Transverse colon (tissue), 4 donors: Measurements from ENCODE around the gene RBCK1. TPM values are rescaled to one million over a fixed set of nuclear protein-coding genes. Genes with fewer than 3 reads are reported as not detected.

Experiments used
- DNase-seq: peaks from one replicate; pipeline ENCODE4 v3.0.0-alpha.2; 2019
- H3K27ac ChIP-seq, 4 donors: fragments of 200-600 bp; sonication (generic); 2 replicates each; pipeline ENCODE4 v1.5.1; 2016 to 2018; ENCODE audit warnings: inconsistent platforms in 4 of 4
- H3K27me3 ChIP-seq: fragments of 200-600 bp; sonication (generic); 2 replicates; pipeline ENCODE4 v1.5.1; 2017; ENCODE audit warnings: inconsistent platforms
- H3K36me3 ChIP-seq, 4 donors: fragments of 200-600 bp; sonication (generic); 2 replicates each; pipeline ENCODE4 v1.5.1; 2017 to 2019; ENCODE audit warnings: inconsistent platforms in 4 of 4
- H3K4me1 ChIP-seq, 4 donors: fragments of 200-600 bp; sonication (generic); 2 replicates each; pipeline ENCODE4 v1.5.1; 2017 to 2020; ENCODE audit warnings: inconsistent platforms in 4 of 4
- H3K4me3 ChIP-seq, 4 donors: fragments of 200-600 bp; sonication (generic); 1 replicate in 1 of 4; 2 replicates in 3 of 4; pipeline versions ENCODE4 v1.5.1 to v1.6.1; 2017 to 2019; ENCODE audit warnings: inconsistent platforms in 4 of 4
- H3K9me3 ChIP-seq, 2 donors: fragments of 200-600 bp; sonication (generic); 2 replicates each; pipeline ENCODE4 v1.5.1; 2017 to 2019; ENCODE audit warnings: inconsistent platforms in 2 of 2
- EP300 ChIP-seq: sonication (generic); formaldehyde crosslinking; IDR thresholded peaks from one replicate; pipeline ENCODE4 v1.6.1; 2017; ENCODE audit warnings: antibody characterized with exemption, low read depth
- POLR2A ChIP-seq: fragments of 450-650 bp; IDR thresholded peaks from one replicate; pipeline ENCODE4 v1.6.1; 2016; ENCODE audit warnings: antibody characterized with exemption, mild to moderate bottlenecking, moderate library complexity
- POLR2AphosphoS5 ChIP-seq, 3 donors: sonication (generic); formaldehyde crosslinking; IDR thresholded peaks; one replicate each; pipeline ENCODE4 v1.6.1; 2016; ENCODE audit warnings: antibody characterized with exemption in 3 of 3
- WGBS, 2 donors: methylation state at CpG; one replicate each; pipeline ENCODE4 v1.1.5; 2018; ENCODE audit warnings: low coverage in 1 of 2; 5-methylcytosine and 5-hydroxymethylcytosine counted together
- in situ Hi-C, 4 donors: fragments of 200-750 bp; cut with MboI; loops; one replicate each; pipeline versions ENCODE4 v1.15.0 to v1.15.1; 2017; ENCODE audit warnings: low sequenced_read_pairs in 3 of 4, low pct_ligation_motif_present in 1 of 4, low pct_unique_long_range_greater_than_20kb in 1 of 4
- intact Hi-C: fragments of 100-400 bp; cut with DNase I; formaldehyde crosslinking; loops from one replicate; pipeline ENCODE4 v1.15.1; 2023; ENCODE audit warnings: low total_unique reads
- total RNA-seq, 4 donors: library from RNA; depleted of rRNA; stranded (reverse); fragments of >200 nt; gene quantifications; one replicate each; pipeline ENCODE4 v1.1.0, GENCODE V29; 2016
- TF ChIP-seq, protein P1 (sequence below), 5 experiments: fragments of 200-600 bp in 3 of 5; fragments of 450-650 bp in 2 of 5; sonication (generic) in 3 of 5; IDR thresholded peaks; 1 replicate in 2 of 5; 2 replicates in 3 of 5; pipeline ENCODE4 v1.5.1; 2016 to 2017; ENCODE audit warnings: antibody characterized with exemption in 5 of 5, inconsistent platforms in 3 of 5, mild to moderate bottlenecking in 2 of 5, moderate library complexity in 1 of 5

Gene RBCK1
- total RNA-seq, 4 donors from 2014 or later, result 101 to 152 (median 110) TPM

DNA sequence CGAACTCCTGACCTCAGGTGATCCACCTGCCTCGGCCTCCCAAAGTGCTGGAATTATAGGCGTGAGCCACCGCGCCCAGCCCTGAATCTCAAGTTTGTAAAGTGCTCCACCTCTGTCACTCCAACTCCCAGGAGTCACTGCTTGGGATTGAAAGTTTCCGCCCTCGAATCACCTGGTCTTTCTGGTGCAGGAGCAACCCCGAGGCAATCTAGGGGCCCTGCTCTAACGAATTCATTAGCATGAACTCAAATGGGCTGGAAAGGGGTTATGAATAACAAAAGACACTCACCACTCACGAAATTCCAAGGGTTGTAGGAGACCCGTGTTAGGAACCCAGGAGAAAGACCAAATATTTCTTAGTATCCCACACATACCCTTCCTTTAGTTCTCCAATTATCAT lies 26.1 kb downstream of the RBCK1 start:
- Histone ChIP-seq H3K4me3 (no peak overlapping the region), H3K36me3 (peaks cover 0 to 9% (median 0%) of the 10 kb centered on the region in 4 donors), H3K4me1 (peaks cover 0 to 13% (median 0%) of the 10 kb centered on the region in 4 donors), H3K27ac (no peak overlapping the region), H3K9me3 (no peaks in the 10 kb centered on the region), H3K27me3 (no peaks in the 10 kb centered on the region)
- WGBS, 2 donors, result 68 to 75% methylated on average over 5 to 11 of the region's 11 CpGs
- DNase-seq, result no peak
- intact Hi-C loops, result no loop called here
- in situ Hi-C loops, result no loop called here
- TF ChIP-seq, protein P1, sequence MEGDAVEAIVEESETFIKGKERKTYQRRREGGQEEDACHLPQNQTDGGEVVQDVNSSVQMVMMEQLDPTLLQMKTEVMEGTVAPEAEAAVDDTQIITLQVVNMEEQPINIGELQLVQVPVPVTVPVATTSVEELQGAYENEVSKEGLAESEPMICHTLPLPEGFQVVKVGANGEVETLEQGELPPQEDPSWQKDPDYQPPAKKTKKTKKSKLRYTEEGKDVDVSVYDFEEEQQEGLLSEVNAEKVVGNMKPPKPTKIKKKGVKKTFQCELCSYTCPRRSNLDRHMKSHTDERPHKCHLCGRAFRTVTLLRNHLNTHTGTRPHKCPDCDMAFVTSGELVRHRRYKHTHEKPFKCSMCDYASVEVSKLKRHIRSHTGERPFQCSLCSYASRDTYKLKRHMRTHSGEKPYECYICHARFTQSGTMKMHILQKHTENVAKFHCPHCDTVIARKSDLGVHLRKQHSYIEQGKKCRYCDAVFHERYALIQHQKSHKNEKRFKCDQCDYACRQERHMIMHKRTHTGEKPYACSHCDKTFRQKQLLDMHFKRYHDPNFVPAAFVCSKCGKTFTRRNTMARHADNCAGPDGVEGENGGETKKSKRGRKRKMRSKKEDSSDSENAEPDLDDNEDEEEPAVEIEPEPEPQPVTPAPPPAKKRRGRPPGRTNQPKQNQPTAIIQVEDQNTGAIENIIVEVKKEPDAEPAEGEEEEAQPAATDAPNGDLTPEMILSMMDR (IDR thresholded peaks at IDR 0.05), result no peak
- TF ChIP-seq POLR2A (no peak), EP300 (no peak), POLR2AphosphoS5 (IDR thresholded peaks at IDR 0.05) (no peak)

DNA sequence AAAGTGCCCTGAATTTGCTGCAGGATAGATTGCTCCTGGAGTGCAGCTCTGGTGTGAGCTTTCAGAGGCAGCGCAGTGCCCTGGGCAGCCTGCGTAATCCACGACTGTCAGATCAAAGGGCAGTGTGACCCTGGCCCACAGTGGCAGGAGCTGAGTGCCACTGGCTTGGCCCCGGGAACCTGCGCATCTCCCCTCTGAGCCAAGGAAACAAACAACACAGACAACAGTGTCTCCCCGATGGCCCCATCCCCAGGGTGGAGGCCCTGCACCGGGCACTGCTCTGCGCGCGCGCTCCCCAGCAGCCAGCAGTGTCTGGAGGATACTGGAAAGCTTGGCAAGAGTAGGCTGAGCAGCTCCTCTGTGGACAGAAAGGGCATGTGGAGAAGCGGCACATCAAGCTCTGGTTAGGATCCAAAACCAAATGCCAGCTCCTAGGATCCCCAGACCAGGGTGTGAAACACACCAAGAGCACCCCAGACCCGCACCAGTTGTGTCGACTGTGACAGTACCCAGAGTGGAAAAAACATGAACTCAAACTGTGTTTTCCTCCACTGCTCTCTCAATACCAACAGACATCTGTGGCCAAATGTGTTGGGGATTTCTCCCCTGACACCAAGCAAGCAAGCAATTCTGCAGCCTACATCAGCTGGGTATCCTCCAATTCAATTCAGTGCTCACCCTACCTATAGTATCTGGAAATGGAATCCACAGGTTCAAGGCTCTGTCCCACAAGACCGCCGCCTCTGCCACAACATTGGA lies 26.7 kb downstream of the RBCK1 start:
- WGBS, 2 donors, result 83 to 86% methylated on average over 11 to 16 of the region's 16 CpGs
- in situ Hi-C loops, result no loop called here

DNA sequence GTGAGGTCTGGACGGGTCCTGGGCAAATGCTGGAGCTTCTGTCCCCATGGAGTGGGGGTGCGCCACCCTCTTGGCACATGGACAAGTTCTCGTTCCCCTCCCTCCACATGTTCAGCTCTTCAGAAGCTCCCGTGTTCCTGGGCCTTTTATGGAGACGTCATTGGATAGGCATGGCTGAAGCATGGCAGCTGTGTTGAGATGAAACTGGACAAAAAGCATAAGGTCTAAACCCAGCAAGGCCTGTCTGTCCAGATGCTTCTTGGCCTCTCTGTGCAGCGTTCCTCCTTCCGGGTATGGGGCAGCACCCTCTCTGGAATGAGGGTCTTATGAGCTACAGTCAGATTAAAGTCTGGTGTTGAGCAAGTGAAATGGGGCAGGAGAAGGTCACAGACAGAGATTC lies 27.5 kb downstream of the RBCK1 start:
- H3K27ac ChIP-seq, result no peak overlapping the region
- peaks cover 0 to 17% (median 5%) of the 10 kb centered on the region in 4 donors for H3K36me3 ChIP-seq
- intact Hi-C loops (no loop called here), in situ Hi-C loops (no loop called here)
- H3K9me3 ChIP-seq, result no peaks in the 10 kb centered on the region
- no peak overlapping the region for H3K4me3 ChIP-seq
- H3K4me1 ChIP-seq, result peaks cover 0 to 13% (median 0%) of the 10 kb centered on the region in 4 donors
- no peaks in the 10 kb centered on the region for H3K27me3 ChIP-seq
- TF ChIP-seq POLR2A (no peak), EP300 (no peak), POLR2AphosphoS5 (IDR thresholded peaks at IDR 0.05) (no peak)
- TF ChIP-seq, protein P1 (IDR thresholded peaks at IDR 0.05), result no peak
- no peak for DNase-seq
- 82% methylated on average over 7 of the region's 7 CpGs; no CpG with 5 or more reads in 1 of the 2 donors for WGBS, 2 donors

More for the DNA sequence above, 26.7 kb downstream of the RBCK1 start:
- no peak overlapping the region for H3K27ac ChIP-seq
- no peak for TF ChIP-seq POLR2AphosphoS5 (IDR thresholded peaks at IDR 0.05)
- TF ChIP-seq, protein P1 (IDR thresholded peaks at IDR 0.05), result no peak
- no peak for TF ChIP-seq POLR2A
- no peak for TF ChIP-seq EP300
- no peak for DNase-seq
- H3K9me3 ChIP-seq, result no peaks in the 10 kb centered on the region
- no peak overlapping the region for H3K4me3 ChIP-seq
- intact Hi-C loops, result no loop called here
- no peaks in the 10 kb centered on the region for H3K27me3 ChIP-seq
- H3K36me3 ChIP-seq, result peaks cover 0 to 11% (median under 1%) of the 10 kb centered on the region in 4 donors
- H3K4me1 ChIP-seq, result peaks cover 0 to 13% (median 0%) of the 10 kb centered on the region in 4 donors

DNA sequence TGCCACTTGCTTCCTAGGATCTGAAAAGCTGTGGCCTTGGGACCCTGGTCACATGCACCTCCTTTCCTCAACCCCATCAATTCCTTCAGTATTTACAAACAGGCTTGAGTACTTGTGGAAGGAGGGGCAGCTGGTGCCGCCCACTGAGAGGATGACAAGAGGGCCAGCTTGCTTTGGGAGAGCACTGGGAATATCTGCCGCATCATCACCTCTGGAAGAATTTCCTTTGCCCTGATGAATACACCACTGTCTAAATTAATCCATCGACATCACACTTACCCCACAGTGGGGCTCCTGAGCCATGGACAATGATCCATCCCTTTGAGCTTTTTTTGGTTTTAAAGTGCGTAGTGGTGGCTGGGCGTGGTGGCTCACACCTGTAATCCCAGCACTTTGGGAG lies 28.4 kb downstream of the RBCK1 start:
- WGBS, 2 donors, result 83 to 90% methylated on average over 2 to 5 of the region's 5 CpGs
- Histone ChIP-seq H3K9me3 (no peaks in the 10 kb centered on the region), H3K27ac (no peak overlapping the region), H3K4me3 (no peak overlapping the region), H3K36me3 (peaks cover 0 to 25% (median 9%) of the 10 kb centered on the region in 4 donors), H3K27me3 (no peaks in the 10 kb centered on the region), H3K4me1 (peaks cover 0 to 13% (median 0%) of the 10 kb centered on the region in 4 donors)
- in situ Hi-C loops (no loop called here), intact Hi-C loops (no loop called here)
- TF ChIP-seq POLR2A, result no peak
- TF ChIP-seq, protein P1 (IDR thresholded peaks at IDR 0.05), result no peak
- no peak for TF ChIP-seq POLR2AphosphoS5 (IDR thresholded peaks at IDR 0.05)
- TF ChIP-seq EP300, result no peak
- DNase-seq, result no peak
